G401.6 (cell line): ENCODE measurements around the gene INO80.
"Not testable (repeated sequence)": the region's sequence is repeated elsewhere in the genome, so short reads cannot be mapped to it uniquely, and the experiment has no call there.

ENCODE experiments used
- FAIRE-seq: peaks from 2 replicates; lab custom pipeline; 2012; peaks lifted over from hg19 to GRCh38; lab: Jason Lieb, UNC

INO80 gene

GRCh38 chr15:41115161-41115651, 874 bp downstream of the INO80 start:
- no peak for FAIRE-seq

GRCh38 chr15:41106947-41107346, 9.1 kb downstream of the INO80 start:
- FAIRE-seq, result no peak

- FAIRE-seq, result no peak
Observed at GRCh38 chr15:41105348-41106334, 10.4 kb downstream of the INO80 start.

GRCh38 chr15:41104234-41104633, 11.8 kb downstream of the INO80 start:
- FAIRE-seq, result no peak

- FAIRE-seq, result no peak
Observed at GRCh38 chr15:41102854-41103253, 13.2 kb downstream of the INO80 start.

- no peak for FAIRE-seq
Observed at GRCh38 chr15:41096178-41096577, 19.9 kb downstream of the INO80 start.

GRCh38 chr15:41085029-41085428, 31.1 kb downstream of the INO80 start:
- no peak for FAIRE-seq

GRCh38 chr15:41080144-41080543, 35.9 kb downstream of the INO80 start:
- no peak for FAIRE-seq

- no peak for FAIRE-seq
Observed at GRCh38 chr15:41079717-41080116, 36.4 kb downstream of the INO80 start.

GRCh38 chr15:41078879-41079278, 37.2 kb downstream of the INO80 start:
- FAIRE-seq, result not testable (repeated sequence)

GRCh38 chr15:41078125-41078524, 38.0 kb downstream of the INO80 start:
- no peak for FAIRE-seq

GRCh38 chr15:41073028-41073427, 43.1 kb downstream of the INO80 start:
- FAIRE-seq, result no peak

- peak; percentile 82 for FAIRE-seq
Observed at GRCh38 chr15:41072013-41072412, 44.1 kb downstream of the INO80 start.

GRCh38 chr15:41066516-41066915, 49.6 kb downstream of the INO80 start:
- FAIRE-seq, result no peak

- FAIRE-seq, result peak; percentile 78
Observed at GRCh38 chr15:41061667-41062066, 54.4 kb downstream of the INO80 start.

- no peak for FAIRE-seq
Observed at GRCh38 chr15:41060505-41060904, 55.6 kb downstream of the INO80 start.

- no peak for FAIRE-seq
Observed at GRCh38 chr15:41056810-41057209, 59.3 kb downstream of the INO80 start.

- no peak for FAIRE-seq
Observed at GRCh38 chr15:41055706-41056105, 60.4 kb downstream of the INO80 start.

GRCh38 chr15:41051139-41051538, 64.9 kb downstream of the INO80 start:
- no peak for FAIRE-seq

- no peak for FAIRE-seq
Observed at GRCh38 chr15:41048852-41049251, 67.2 kb downstream of the INO80 start.

- no peak for FAIRE-seq
Observed at GRCh38 chr15:41048397-41048796, 67.7 kb downstream of the INO80 start.

GRCh38 chr15:41047474-41047873, 68.6 kb downstream of the INO80 start:
- FAIRE-seq, result no peak

- FAIRE-seq, result no peak
Observed at GRCh38 chr15:41043276-41043951, 72.7 kb downstream of the INO80 start.
